Neural cell (in vitro differentiated cells): ENCODE results near the gene CDC37L1.

Experiments
- EP300 ChIP-seq: fragments of 450-650 bp; conservative IDR thresholded peaks from 2 replicates; pipeline ENCODE4 v1.6.1; 2014; ENCODE audit warnings: antibody characterized with exemption, mild to moderate bottlenecking, moderate library complexity; ENCODE audit not compliant: poor library complexity, severe bottlenecking
- EZH2 ChIP-seq: fragments of 200-600, 300-800 bp; shearing (Covaris generic), sonication (generic); IDR thresholded peaks from 2 replicates; pipeline ENCODE4 v1.6.1; 2014; ENCODE audit warnings: antibody characterized with exemption, low read length, borderline replicate concordance, mild to moderate bottlenecking; ENCODE audit not compliant: insufficient read depth, poor library complexity, severe bottlenecking
- POLR2AphosphoS5 ChIP-seq: IDR thresholded peaks from 2 replicates; pipeline ENCODE4 v1.6.1; 2012
- RAD21 ChIP-seq: fragments of 450-650 bp; conservative IDR thresholded peaks from 2 replicates; pipeline ENCODE4 v1.6.1; 2014; ENCODE audit warnings: antibody characterized with exemption, mild to moderate bottlenecking, moderate library complexity
- SMC3 ChIP-seq: fragments of 450-650 bp; conservative IDR thresholded peaks from 2 replicates; pipeline ENCODE4 v1.6.1; 2014; ENCODE audit warnings: antibody characterized with exemption, mild to moderate bottlenecking, moderate library complexity; ENCODE audit not compliant: poor library complexity
- TAF1 ChIP-seq: IDR thresholded peaks from 2 replicates; pipeline ENCODE4 v1.6.1; 2012; ENCODE audit warnings: low read depth
- TF ChIP-seq, protein P1 (sequence below): fragments of 450-650 bp; IDR thresholded peaks from 2 replicates; pipeline ENCODE4 v1.5.1; 2014; ENCODE audit warnings: antibody characterized with exemption, mild to moderate bottlenecking, moderate library complexity; ENCODE audit not compliant: poor library complexity, severe bottlenecking
- TF ChIP-seq, protein P2 (sequence below): IDR thresholded peaks from 2 replicates; pipeline ENCODE4 v1.6.1; 2012; ENCODE audit warnings: borderline replicate concordance

DNA sequence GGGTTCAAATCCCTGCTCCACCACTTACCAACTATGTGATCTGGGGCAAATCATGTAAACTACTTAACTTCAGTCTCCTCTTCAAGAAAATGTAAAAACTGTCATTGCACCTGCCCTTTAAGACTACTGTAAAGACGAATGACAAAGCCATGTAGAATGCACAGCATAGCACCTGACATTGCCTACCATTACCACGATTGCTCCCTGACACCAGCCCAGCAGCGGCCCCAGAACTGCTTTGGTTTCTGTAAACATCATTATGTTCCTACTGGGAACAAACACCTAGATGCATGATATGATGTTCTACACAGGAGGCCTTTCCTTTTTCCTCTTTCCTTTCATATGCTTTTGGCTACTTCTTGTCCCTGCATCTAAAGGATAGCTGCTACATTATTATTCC lies 40.4 kb upstream of the CDC37L1 start:
- TF ChIP-seq EZH2 (no peak), TAF1 (no peak), RAD21 (no peak), EP300 (no peak), POLR2AphosphoS5 (no peak), SMC3 (no peak)
- TF ChIP-seq, protein P1, sequence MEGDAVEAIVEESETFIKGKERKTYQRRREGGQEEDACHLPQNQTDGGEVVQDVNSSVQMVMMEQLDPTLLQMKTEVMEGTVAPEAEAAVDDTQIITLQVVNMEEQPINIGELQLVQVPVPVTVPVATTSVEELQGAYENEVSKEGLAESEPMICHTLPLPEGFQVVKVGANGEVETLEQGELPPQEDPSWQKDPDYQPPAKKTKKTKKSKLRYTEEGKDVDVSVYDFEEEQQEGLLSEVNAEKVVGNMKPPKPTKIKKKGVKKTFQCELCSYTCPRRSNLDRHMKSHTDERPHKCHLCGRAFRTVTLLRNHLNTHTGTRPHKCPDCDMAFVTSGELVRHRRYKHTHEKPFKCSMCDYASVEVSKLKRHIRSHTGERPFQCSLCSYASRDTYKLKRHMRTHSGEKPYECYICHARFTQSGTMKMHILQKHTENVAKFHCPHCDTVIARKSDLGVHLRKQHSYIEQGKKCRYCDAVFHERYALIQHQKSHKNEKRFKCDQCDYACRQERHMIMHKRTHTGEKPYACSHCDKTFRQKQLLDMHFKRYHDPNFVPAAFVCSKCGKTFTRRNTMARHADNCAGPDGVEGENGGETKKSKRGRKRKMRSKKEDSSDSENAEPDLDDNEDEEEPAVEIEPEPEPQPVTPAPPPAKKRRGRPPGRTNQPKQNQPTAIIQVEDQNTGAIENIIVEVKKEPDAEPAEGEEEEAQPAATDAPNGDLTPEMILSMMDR: no peak
- TF ChIP-seq, protein P2, sequence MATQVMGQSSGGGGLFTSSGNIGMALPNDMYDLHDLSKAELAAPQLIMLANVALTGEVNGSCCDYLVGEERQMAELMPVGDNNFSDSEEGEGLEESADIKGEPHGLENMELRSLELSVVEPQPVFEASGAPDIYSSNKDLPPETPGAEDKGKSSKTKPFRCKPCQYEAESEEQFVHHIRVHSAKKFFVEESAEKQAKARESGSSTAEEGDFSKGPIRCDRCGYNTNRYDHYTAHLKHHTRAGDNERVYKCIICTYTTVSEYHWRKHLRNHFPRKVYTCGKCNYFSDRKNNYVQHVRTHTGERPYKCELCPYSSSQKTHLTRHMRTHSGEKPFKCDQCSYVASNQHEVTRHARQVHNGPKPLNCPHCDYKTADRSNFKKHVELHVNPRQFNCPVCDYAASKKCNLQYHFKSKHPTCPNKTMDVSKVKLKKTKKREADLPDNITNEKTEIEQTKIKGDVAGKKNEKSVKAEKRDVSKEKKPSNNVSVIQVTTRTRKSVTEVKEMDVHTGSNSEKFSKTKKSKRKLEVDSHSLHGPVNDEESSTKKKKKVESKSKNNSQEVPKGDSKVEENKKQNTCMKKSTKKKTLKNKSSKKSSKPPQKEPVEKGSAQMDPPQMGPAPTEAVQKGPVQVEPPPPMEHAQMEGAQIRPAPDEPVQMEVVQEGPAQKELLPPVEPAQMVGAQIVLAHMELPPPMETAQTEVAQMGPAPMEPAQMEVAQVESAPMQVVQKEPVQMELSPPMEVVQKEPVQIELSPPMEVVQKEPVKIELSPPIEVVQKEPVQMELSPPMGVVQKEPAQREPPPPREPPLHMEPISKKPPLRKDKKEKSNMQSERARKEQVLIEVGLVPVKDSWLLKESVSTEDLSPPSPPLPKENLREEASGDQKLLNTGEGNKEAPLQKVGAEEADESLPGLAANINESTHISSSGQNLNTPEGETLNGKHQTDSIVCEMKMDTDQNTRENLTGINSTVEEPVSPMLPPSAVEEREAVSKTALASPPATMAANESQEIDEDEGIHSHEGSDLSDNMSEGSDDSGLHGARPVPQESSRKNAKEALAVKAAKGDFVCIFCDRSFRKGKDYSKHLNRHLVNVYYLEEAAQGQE: no peak
